GM18502 (cell line): ENCODE results near the gene G6PC1.
"Not testable (repeated sequence)": the region's sequence is repeated elsewhere in the genome, so short reads cannot be mapped to it uniquely, and the experiment has no call there.

ENCODE experiments used
- ATAC-seq: cut with Tn5 transposase; IDR thresholded peaks from one replicate; pipeline ENCODE4 v1.9.1; 2021; ENCODE audit warnings: mild to moderate bottlenecking; ENCODE audit not compliant: unreplicated experiment, poor library complexity

G6PC1 gene

DNA sequence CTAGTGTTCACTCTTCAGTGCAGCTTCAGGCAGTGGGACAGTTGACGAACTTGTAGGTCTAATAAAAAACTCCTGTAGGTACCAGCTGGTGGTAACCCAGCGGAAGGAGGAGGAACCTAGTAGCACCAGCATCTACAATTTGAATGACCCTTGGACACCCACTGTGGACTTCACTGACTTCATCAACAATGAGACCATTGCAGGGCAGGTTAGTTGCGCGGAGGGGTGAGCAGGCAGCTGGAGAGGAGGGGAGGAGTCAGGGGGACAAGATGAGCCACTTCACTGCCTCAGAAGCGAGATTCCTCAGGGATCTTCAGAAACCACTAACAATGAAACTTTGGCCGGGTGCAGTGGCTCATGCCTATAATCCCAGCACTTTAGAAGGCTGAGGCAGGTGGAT lies 27.3 kb upstream of the G6PC1 start:
- ATAC-seq: no peak

DNA sequence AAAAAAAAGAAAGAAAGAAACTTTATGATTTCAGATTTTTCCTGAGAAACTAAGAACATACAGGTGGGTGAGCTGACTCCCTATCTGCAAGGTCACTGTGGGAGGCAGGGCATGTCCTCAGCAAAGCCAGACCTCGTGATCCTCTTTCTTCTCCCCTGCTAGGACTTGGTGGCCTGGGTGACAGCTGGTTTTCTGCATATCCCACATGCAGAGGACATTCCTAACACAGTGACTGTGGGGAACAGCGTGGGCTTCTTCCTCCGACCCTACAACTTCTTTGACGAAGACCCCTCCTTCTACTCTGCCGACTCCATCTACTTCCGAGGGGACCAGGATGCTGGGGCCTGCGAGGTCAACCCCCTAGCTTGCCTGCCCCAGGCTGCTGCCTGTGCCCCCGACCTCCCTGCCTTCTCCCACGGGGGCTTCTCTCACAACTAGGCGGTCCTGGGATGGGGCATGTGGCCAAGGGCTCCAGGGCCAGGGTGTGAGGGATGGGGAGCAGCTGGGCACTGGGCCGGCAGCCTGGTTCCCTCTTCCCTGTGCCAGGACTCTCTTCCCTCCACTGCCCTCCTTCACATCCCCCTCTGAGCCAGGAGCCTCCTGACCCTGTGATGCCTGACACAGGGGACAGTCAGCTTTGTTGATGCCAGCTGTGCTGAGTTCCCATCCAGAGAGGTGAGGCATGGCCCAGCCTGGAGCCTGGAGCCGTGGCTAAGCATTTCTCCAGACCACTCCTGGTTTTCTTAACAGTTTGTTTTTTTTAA lies 26.5 kb upstream of the G6PC1 start:
- ATAC-seq: not testable (repeated sequence)

DNA sequence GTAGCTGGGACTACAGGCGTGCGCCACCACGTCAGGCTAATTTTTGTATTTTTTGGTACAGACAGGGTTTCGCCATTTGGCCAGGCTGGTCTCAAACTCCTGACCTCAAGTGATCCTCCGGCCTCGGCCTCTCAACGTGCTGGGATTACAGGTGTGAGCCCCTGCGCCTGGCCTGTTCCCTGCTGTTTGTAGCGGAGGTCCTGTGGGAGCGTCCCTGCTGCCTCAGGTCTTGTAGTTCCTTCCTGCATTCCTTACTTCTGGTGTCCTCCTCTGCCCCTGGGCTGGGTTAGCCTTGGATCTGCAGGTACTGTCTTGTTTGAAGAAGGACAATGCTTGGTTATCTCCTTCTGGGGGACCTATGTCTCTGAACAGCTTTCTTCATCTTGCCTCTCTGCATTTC lies 23.6 kb upstream of the G6PC1 start:
- no peak for ATAC-seq

DNA sequence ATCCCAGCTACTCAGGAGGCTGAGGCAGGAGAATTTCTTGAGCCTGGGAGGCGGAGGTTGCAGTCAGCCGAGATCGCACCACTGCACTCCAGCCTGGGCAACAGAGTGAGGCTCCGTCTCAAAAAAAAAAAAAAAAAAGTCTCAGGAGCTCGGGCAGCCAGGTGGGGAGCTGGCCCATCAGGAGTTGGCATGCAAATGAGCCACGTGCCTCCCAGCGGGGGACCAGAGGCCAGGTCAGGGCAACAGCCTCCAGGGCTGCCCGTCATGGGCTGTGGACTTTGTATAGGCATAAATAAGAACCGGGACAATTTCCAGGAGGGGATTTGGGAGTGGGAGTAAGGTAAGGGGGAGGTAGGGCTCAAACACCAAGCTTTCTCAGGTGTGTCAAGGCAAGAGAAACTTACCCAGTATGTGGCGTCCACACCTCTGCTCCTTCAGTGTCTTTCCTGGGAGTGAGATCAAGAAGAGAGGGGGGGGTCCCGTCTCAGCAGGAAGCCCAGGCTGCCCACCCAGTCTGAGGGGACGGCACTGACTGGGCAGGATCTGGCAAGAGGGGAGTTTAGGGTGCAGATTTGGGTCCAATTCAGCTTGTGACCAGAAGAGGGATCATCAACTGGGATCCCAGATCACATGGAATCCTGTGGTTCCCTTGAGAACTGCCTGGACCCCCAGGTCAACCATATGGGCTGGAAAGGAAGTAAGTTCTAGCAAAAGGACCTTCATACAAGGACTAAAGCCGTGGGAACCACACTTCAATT lies 22.3 kb upstream of the G6PC1 start:
- ATAC-seq: no peak

DNA sequence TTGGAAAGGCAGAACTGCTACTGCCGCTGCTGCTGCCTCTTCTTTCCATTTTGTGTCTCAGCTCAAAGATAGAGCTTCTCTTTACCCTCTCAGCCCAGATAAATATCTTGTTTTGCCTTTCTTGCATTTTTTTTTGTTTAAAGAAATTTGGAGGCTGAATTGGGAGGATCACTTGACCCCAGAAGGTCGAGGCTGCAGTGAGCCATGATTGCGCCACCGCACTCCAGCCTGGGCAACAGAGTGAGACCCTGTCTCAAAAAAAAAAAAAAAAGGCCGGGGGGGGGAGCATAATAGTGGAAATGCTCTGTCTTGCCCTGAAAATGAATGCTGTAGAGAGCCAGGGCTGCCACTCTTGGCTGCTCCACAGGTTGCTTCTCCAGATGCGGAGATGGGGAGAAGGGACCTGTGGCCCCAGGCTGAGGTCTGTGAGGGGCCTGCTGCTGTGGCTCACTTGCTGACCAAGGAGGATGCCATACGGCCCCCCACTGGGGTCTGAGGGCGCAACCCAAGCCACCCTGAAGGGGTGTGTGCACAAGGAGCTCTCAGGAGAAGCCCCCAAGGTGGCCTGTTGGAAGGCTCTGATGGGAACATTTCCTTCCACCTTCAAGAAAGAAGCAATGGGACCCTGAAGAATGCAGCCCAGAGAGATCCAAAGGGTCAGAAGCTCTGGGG lies 21.5 kb upstream of the G6PC1 start:
- no peak for ATAC-seq

DNA sequence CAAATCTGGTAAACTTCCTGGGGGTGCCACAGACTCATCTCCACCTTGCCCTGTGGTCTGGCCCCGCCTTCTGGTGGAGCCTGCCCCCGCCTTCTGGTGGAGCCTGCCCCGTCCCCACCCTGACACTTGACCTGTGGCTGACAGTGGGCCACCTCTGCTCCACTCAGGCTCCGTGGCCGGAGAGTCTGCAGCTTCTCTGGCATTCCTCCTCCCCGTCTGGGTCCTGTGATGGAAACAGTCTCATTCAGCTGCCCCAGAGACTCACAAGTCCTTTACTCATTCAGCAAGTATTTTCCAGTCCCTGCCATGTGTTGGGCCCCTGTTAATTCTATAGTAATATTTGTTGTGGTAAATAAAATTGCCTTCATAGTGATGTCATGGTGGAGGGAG lies 21.0 kb upstream of the G6PC1 start:
- no peak for ATAC-seq

DNA sequence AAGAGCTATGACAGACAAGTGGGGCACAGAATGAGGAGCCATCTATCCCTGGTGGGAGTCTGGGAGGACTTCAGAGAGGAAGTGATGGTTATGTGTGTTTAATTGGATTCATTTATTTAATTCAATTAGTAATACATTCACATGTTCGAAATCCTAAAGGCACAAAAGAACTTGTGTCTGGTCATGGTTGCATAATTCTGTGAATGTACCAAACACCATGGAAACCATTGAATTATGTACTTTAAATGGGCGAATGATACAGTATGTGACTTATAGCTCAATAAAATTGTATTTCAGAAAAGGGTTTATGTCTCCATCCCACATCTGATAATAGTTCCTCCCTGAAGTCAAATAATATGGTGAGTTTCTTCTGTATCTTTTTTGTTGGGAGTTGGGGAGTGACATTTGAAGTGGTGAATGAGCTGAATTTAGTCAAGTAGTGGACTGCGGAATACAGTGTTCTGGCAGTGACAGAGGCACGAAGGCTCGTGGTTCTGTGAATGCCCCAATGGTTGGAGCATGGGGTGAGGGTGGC lies 19.8 kb upstream of the G6PC1 start:
- no peak for ATAC-seq

DNA sequence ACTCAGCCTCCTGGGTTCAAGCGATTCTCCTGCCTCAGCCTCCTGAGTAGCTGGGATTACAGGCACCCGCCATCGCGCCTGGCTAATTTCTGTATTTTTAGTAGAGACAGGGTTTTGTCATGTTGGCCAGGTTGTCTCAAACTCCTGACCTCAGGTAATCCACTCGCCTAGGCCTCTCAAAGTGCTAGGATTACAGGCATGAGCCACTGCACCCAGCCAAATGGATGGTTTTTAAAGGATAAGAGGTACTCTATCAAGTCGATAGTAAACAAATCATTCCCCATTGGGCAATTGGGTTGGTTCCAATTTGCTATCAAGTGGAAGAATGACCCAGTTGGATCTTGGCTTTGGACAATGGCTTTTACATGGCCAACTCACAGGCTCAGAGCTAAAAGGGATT lies 18.9 kb upstream of the G6PC1 start:
- not testable (repeated sequence) for ATAC-seq

DNA sequence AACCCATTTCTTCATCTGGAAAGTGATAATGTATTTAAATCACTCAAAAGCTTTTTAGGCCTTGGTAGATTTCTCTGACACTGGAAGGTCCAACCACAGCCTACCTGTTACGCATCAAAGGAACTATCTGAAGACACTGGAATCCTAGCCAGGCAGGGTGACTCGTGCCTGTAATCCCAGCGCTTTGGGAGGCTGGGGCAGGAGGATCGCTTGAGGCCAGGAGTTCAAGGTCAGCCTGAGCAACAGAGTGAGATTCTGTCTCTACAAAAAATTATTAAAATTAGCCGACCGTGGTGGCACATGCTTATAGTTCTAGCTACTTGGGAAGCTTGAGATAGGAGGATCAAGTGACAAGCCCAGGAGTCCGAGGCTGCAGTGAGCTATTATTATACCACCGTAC lies 18.4 kb upstream of the G6PC1 start:
- no peak for ATAC-seq

DNA sequence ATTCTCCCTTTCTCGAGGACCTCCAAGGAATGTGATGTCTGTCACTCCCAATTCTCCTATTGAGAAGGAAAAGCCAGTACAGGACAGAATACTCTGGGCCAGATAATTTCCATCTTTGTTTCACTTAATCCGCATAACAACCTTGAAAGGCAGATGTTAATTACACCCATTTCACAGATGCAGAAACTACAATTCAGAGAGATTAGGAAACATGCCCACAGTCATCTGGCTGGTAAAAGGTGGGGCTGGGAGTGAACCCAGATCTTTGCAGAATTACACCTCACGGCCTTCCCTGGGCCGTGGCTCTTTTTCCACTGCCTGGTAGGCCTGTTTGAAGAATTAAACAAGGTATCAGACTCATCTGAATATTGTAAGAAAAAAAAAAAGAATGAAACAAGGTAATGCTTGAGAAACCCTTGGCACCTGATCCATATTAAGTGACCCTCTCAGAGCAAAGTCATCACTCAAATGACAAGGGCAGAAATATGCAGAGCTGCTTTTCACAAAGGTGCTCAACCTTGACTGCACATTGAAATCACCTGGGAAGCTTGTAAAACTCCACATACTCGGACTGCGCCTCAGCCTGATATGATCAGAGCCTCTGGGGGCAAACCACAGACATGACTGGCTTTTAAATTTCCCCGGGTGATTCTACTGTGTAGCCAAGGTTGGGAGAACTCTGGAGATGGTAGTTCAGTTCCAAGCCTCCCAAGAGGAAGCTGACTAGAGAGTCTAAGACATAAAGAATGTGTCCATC lies 16.6 kb upstream of the G6PC1 start:
- ATAC-seq: no peak

DNA sequence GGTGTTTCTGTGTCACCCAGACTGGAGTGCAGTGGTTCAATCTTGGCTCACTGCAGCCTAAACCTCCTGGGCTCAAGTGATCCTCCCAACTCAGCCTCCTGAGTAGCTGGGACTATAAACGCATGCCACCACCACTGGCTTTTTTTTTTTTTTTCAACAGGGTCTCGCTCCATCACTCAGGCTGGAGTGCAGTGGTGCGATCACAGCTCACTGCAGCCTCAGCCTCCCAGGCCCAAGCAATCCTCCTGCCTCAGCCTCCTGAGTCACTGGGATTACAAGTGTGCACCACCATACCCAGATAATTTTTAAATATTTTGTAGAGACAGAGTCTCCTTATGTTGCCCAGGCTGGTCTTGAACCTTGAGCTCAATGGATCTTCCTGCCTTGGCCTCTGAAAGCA lies 14.8 kb upstream of the G6PC1 start:
- not testable (repeated sequence) for ATAC-seq

DNA sequence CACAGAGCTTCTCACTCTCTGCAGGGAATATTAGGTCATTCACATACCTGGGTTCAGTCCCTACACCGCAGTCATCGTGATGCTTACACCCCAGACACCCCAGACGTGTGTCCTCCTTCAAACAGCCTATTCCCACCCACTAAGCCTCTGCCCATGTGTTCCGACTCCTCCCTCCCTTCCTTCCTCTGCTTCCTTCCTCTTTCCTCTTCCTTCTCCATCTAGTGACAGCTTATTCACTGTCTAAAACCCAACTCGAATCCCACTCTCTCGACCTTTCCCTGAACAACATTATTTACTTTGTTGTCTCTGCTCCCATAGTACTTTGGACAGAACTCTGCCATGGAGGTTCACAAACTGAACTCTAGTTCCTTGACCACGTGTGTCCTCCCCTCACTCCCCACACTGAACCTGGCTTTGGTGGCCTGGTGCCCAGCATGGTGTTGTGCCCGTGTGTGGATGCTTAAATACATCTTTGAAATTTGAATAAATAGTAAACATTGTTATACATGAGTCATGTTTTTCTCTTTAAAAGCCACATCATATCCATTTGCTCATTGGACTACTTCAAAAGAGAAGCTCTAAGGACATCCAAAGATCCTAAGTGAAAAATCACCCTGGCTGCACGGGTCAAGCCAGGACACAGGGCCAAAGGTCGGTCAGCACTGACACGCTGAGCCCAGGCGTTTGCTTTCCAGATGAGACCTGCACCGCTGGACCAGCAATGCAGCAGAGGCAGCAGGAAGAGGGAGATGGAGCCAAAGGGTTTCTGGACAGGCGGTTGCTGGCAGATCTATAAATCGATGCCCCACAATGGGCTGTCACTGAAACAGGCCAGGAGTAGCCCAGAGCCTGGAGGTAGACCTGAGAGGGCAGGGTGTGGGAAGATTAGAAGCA lies 14.1 kb upstream of the G6PC1 start:
- ATAC-seq: no peak

DNA sequence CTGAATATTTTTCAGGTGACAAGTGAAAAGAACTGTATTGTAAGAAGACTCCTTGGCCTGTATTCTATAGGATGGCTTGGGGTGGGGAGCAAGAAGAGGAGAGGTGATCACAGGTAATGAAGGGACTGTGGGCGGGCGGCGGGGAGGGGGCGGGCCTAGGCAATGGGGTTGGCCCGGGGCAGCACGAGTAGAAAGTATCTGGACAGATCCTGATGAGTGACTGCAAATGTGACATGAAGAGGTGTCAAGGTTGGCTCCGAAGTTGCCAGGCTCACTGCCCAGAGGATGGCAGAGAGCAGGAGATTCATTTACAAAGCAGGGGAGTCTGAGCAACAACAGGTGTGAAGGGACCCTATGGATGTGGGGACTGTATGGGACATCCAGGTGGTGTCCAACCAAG lies 10.8 kb upstream of the G6PC1 start:
- ATAC-seq: no peak

DNA sequence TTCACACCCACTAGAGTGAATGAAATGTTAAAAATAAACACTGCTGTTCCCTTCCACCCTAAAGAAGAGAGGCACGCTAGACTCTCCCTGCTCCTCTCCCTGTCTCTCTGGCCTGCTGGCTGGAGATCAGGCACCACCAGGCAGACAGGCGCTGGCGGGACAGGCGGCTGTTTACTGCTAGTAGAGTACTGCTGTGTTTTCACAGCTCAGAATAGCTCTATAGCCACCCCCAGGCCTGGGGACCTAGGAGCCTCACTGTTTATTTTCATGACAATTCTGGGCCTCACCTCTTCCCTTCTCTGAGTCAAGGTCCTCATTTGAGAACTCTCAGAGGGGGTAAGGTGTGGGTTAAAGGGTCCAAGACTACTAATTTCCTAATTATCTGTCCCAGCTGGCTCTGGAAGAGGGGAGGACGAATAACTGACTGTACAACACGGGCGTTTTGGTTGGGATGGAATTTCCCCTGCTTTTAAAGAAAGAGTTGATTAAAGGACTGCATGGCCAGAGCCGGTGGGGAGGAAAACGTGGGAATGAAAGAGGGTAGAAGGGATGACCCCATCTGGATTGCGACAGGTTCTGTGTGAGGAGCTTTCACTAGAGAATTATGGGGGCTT lies 9.0 kb upstream of the G6PC1 start:
- ATAC-seq: no peak

DNA sequence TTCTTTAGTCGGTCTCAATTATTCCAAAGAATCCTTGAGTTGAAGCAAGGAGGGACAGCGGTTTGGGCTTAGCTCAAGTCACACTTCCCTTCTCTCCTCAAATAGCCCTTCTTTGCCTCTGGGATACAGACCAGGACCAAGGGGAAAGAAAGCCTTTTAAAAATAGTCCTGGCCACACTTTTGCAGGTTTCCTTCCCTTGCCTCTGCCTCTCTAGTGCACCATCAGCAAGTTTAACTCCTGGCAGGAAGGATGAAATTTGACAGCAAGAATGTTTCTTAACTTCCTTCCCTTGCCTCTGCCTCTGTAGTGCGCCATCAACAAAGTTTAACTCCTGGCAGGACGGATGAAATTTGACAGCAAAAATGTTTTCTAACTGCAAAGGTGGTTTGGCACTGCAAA lies 7.2 kb upstream of the G6PC1 start:
- no peak for ATAC-seq

DNA sequence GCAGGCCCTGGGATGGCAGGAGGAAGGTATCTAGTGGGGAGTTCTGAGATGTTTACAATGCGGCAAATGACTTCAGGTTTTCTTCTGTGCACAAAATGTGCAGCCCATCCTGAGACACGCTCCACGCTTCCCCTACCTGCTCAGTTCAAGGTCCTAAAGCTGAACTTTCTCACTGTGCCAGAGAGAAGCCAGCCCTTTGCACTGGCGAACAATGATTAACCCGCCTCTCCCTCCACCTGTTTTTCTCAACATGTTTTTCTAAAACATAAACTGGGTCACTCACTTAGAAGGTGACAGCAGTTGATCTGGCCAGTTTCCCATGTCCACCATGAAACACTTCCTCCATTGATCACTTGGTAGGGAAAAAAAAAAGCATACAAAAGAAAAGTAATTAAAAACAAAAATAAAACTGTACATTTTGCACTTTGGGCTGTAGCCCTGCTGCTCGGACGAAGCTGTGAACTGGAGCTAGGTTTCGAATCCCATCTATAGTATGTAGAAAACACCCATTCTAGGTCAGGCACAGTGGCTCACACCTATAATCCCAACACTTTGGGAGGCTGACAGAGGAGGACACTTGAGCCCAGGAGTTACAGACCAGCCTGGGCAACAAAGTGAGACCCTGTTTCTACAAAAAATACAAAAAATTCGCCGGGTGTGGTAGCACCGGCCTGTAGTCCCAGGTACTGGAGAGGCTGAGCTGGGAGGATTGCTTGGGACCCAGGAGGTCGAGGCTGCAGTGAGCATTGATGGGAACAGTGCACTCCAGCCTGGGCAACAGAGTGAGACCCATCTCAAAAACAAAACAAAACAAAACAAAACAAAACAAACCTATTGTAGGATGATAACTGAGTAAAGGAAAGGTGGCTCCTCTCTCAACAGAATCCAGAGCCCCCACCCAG lies 6.1 kb upstream of the G6PC1 start:
- no peak for ATAC-seq

DNA sequence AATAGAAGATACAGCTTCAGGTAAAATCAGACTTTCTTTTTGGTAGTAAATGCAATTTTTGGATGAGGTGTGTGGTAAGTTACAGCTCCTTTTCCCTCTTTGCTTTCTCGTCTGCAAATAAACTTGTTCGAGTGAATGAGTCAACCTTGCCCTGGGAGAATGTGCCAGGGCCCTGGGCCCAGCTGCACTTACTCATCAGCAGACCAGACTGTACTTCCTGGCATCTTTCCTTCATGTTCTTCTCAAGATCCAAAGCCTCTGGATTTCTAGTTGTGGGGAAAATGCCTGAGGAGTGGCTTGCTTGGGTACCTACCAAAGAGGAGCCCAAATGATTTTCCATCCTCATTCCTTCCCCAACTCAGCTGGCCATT lies 5.4 kb upstream of the G6PC1 start:
- no peak for ATAC-seq

DNA sequence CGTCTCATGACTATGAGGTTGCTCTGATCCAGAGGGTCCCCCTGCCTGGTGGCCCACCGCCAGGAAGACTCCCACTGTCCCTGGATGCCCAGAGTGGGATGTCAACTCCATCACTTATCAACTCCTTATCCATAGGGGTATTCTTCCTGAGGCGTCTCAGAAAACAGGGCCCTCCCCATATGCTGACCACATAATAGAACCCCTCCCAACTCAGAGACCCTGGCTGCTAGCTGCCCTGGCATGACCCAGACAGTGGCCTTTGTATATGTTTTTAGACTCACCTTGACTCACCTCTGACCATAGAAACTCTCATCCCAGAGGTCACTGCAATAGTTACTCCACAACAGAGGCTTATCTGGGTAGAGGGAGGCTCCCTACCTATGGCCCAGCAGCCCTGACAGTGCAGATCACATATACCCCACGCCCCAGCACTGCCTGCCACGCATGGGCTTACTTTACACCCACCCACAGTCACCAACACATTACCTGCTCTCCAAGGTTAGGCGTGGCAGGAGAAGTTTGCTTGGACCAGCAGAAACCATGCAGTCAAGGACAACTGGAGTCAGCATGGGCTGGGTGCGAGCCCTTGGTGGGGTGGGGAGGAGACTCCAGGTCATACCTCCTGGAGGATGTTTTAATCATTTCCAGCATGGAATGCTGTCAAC lies 2.3 kb upstream of the G6PC1 start:
- no peak for ATAC-seq
